ENCODE data around the gene CHRNA10.

DNA sequence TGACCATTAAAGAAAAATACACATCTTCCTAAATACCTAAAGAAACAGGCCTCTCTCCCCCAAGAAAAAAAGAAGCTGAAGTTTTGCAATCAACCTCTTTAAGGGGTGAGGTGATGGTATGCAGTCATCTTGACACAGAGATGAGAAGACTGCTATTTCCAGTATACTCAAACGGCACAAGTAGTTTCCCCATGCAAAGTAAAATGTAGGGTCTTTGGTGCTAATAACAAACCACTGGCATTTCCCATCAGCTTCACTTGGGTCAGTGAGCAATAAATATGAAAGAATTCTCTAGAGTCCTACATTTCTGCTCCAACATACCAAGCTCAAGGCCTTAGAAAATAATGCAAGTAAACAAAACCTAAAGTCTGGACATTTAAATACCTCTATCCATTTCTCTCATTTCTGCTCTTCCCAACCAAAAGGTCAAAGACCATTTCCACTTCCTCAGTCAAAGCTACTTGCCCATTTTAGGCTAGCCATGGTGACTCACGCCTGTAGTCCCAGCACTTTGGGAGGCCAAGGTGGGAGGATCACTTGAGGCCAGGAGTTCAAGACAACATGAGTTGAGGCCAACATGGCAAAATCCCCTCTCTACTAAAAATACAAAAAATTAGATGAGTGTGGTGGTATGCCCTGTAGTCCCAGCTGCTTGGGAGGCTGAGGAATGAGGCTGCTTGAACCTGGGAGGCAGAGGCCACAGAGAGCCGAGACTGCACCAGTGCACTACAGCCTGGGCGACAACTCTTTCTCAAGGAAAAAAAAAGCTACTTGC, 39.5 kb upstream of the CHRNA10 start:
- TF ChIP-seq ELF1 (IDR thresholded peaks at IDR 0.05; ENCODE audit: borderline replicate concordance, low read depth) (no peak), EZH2 (IDR thresholded peaks at IDR 0.05) (no peak), POLR2A (IDR thresholded peaks at IDR 0.05; ENCODE audit: borderline replicate concordance, extremely low read depth, insufficient read depth, insufficient read length) (no peak), SRF (IDR thresholded peaks at IDR 0.05; ENCODE audit: low read depth) (no peak), FOSL1 (IDR thresholded peaks at IDR 0.05; ENCODE audit: low read depth) (no peak), POLR2AphosphoS5 (IDR thresholded peaks at IDR 0.05; ENCODE audit: low read depth, low read length) (no peak), SP1 (IDR thresholded peaks at IDR 0.05; ENCODE audit: low read depth) (no peak)
- TF ChIP-seq, protein P1, sequence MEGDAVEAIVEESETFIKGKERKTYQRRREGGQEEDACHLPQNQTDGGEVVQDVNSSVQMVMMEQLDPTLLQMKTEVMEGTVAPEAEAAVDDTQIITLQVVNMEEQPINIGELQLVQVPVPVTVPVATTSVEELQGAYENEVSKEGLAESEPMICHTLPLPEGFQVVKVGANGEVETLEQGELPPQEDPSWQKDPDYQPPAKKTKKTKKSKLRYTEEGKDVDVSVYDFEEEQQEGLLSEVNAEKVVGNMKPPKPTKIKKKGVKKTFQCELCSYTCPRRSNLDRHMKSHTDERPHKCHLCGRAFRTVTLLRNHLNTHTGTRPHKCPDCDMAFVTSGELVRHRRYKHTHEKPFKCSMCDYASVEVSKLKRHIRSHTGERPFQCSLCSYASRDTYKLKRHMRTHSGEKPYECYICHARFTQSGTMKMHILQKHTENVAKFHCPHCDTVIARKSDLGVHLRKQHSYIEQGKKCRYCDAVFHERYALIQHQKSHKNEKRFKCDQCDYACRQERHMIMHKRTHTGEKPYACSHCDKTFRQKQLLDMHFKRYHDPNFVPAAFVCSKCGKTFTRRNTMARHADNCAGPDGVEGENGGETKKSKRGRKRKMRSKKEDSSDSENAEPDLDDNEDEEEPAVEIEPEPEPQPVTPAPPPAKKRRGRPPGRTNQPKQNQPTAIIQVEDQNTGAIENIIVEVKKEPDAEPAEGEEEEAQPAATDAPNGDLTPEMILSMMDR (IDR thresholded peaks at IDR 0.05 in 2 of 3, conservative IDR thresholded peaks at IDR 0.05 in 1 of 3; ENCODE audit: borderline replicate concordance in 1 of 3, insufficient read depth in 1 of 3, low read depth in 2 of 3, low read length in 2 of 3) = no peak
- TF ChIP-seq, protein P2, sequence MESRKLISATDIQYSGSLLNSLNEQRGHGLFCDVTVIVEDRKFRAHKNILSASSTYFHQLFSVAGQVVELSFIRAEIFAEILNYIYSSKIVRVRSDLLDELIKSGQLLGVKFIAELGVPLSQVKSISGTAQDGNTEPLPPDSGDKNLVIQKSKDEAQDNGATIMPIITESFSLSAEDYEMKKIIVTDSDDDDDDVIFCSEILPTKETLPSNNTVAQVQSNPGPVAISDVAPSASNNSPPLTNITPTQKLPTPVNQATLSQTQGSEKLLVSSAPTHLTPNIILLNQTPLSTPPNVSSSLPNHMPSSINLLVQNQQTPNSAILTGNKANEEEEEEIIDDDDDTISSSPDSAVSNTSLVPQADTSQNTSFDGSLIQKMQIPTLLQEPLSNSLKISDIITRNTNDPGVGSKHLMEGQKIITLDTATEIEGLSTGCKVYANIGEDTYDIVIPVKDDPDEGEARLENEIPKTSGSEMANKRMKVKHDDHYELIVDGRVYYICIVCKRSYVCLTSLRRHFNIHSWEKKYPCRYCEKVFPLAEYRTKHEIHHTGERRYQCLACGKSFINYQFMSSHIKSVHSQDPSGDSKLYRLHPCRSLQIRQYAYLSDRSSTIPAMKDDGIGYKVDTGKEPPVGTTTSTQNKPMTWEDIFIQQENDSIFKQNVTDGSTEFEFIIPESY (IDR thresholded peaks at IDR 0.05; ENCODE audit: extremely low read depth, insufficient replicate concordance, low read length) = no peak

All from HCT116 (cell line).